SU-DHL-6 (cell line): ENCODE data around the gene PRTN3.

Experiments used
- EZH2phosphoT487 ChIP-seq: fragments of 200-600 bp; sonication (generic), shearing (Covaris generic); conservative IDR thresholded peaks from 2 replicates; pipeline ENCODE4 v1.6.1; 2018; ENCODE audit warnings: mild to moderate bottlenecking, antibody characterized with exemption, low read length, moderate library complexity, mixed read lengths
- TF ChIP-seq, protein P1 (sequence below): fragments of 200-600 bp; sonication (generic); IDR thresholded peaks from one replicate; pipeline ENCODE4 v1.5.1; 2017; ENCODE audit warnings: antibody characterized with exemption, mild to moderate bottlenecking, low read length, moderate library complexity; ENCODE audit not compliant: insufficient read depth, poor library complexity, severe bottlenecking

DNA sequence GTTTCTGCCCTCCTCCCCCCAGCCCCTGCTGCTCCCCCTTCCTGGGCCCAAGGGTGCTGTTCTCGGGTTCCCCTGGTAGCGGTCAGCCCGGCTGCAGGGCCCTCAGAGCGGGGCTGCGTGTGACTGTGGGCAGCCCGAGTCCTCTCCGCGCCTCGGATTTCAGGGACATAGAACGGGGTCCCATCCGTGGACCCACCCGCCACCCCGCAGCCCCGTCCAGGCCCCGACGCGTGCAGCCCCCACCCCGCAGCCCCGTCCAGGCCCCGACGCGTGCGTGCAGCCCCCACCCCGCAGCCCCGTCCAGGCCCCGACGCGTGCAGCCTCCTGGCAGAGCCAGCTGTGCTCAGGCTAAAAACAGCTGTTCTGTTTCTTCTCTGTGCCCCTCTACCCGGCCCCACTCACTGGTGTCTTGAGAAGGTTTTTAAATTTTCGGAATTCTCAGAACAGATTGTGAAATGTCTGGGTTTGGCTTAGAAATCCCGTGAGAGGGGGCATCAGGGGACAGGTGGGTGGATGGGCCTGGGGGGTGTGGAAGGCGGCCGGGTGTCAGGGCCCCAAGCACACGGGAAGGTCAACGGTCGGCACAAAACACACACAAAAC is 5.5 kb upstream of the PRTN3 start:
- TF ChIP-seq, protein P1, sequence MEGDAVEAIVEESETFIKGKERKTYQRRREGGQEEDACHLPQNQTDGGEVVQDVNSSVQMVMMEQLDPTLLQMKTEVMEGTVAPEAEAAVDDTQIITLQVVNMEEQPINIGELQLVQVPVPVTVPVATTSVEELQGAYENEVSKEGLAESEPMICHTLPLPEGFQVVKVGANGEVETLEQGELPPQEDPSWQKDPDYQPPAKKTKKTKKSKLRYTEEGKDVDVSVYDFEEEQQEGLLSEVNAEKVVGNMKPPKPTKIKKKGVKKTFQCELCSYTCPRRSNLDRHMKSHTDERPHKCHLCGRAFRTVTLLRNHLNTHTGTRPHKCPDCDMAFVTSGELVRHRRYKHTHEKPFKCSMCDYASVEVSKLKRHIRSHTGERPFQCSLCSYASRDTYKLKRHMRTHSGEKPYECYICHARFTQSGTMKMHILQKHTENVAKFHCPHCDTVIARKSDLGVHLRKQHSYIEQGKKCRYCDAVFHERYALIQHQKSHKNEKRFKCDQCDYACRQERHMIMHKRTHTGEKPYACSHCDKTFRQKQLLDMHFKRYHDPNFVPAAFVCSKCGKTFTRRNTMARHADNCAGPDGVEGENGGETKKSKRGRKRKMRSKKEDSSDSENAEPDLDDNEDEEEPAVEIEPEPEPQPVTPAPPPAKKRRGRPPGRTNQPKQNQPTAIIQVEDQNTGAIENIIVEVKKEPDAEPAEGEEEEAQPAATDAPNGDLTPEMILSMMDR = no peak
- TF ChIP-seq EZH2phosphoT487 = no peak
